Naive thymus-derived CD4-positive, alpha-beta T cell (primary cell): Measurements from ENCODE around the gene PXDN. TPM values are rescaled to one million over a fixed set of nuclear protein-coding genes. Genes with fewer than 3 reads are reported as not detected.
A peak's percentile ranks its signal among the peaks of the same experiment; 100 is the strongest.
"Not testable (repeated sequence)": the region's sequence is repeated elsewhere in the genome, so short reads cannot be mapped to it uniquely, and the experiment has no call there.

Experiments used
- ATAC-seq: fragments of 150-1000 bp; cut with Tn5 transposase; 2 replicates; pipeline ENCODE4 v1.10.0; 2021; ENCODE audit warnings: mild to moderate bottlenecking, moderate library complexity
- CTCF ChIA-PET: fragments of 350-600 bp; sonication (Branson Sonifier 250); formaldehyde crosslinking; loops from one replicate; lab custom pipeline; 2021; ENCODE audit warnings: antibody characterized with exemption; lab: Charles Lee
- POLR2A ChIA-PET: fragments of 350-600 bp; sonication (Branson Sonifier 250); formaldehyde crosslinking; loops from one replicate; lab custom pipeline; 2021; ENCODE audit warnings: antibody characterized with exemption, inconsistent platforms; lab: Charles Lee
- DNase-seq, 9 donors: peaks; one replicate each; pipeline versions ENCODE4 v3.0.0 to v3.0.0-alpha.2; 2020 to 2022; ENCODE audit warnings: mixed read lengths in 1 of 9
- H3K27ac ChIP-seq: one replicate; pipeline ENCODE4 v1.7.0; 2013; ENCODE audit warnings: mild to moderate bottlenecking, low read depth, low read length, moderate library complexity
- H3K27me3 ChIP-seq, 2 donors: one replicate each; pipeline ENCODE4 v1.7.0; 2013; ENCODE audit warnings: low read length in 2 of 2, mild to moderate bottlenecking in 2 of 2, moderate library complexity in 2 of 2; ENCODE audit not compliant: control insufficient read depth in 2 of 2, insufficient read depth in 2 of 2
- H3K36me3 ChIP-seq, 3 experiments: 1 replicate in 2 of 3; 2 replicates in 1 of 3; pipeline ENCODE4 v1.7.0; 2013; ENCODE audit warnings: low read length in 3 of 3, mild to moderate bottlenecking in 3 of 3, moderate library complexity in 1 of 3; ENCODE audit not compliant: insufficient read depth in 3 of 3, control insufficient read depth in 2 of 3
- H3K4me1 ChIP-seq, 2 donors: one replicate each; pipeline ENCODE4 v1.7.0; 2013; ENCODE audit warnings: low read length in 2 of 2, mild to moderate bottlenecking in 2 of 2, moderate library complexity in 1 of 2; ENCODE audit not compliant: control insufficient read depth in 2 of 2, insufficient read depth in 2 of 2
- H3K4me3 ChIP-seq: 2 replicates; pipeline ENCODE4 v1.7.0; 2013; ENCODE audit warnings: mild to moderate bottlenecking, low read length
- H3K9me3 ChIP-seq, 3 experiments: 1 replicate in 2 of 3; 2 replicates in 1 of 3; pipeline ENCODE4 v1.7.0; 2013; ENCODE audit warnings: low read length in 3 of 3; ENCODE audit not compliant: control insufficient read depth in 2 of 3
- H3K27ac Mint-ChIP-seq, 9 donors: one replicate each; pipeline ENCODE4 v1.8.0; 2020 to 2022; ENCODE audit warnings: mixed read lengths in 9 of 9, mild to moderate bottlenecking in 8 of 9, moderate library complexity in 5 of 9, inconsistent platforms in 2 of 9
- H3K27me3 Mint-ChIP-seq, 5 donors: one replicate each; pipeline ENCODE4 v1.8.0; 2021 to 2022; ENCODE audit warnings: mixed read lengths in 5 of 5, mild to moderate bottlenecking in 1 of 5
- H3K36me3 Mint-ChIP-seq, 5 donors: one replicate each; pipeline ENCODE4 v1.8.0; 2020 to 2022; ENCODE audit warnings: mixed read lengths in 5 of 5, mild to moderate bottlenecking in 3 of 5, inconsistent platforms in 1 of 5
- H3K4me1 Mint-ChIP-seq, 7 donors: one replicate each; pipeline ENCODE4 v1.8.0; 2020 to 2022; ENCODE audit warnings: mixed read lengths in 7 of 7, mild to moderate bottlenecking in 3 of 7, inconsistent platforms in 1 of 7
- H3K4me3 Mint-ChIP-seq, 10 donors: one replicate each; pipeline ENCODE4 v1.8.0; 2020 to 2022; ENCODE audit warnings: mild to moderate bottlenecking in 10 of 10, mixed read lengths in 10 of 10, moderate library complexity in 6 of 10, inconsistent platforms in 2 of 10
- H3K9me3 Mint-ChIP-seq, 11 donors: one replicate each; pipeline ENCODE4 v1.8.0; 2020 to 2022; ENCODE audit warnings: mixed read lengths in 11 of 11, mild to moderate bottlenecking in 4 of 11, inconsistent platforms in 1 of 11, moderate library complexity in 1 of 11
- intact Hi-C, 2 donors: fragments of 100-400 bp; cut with micrococcal nuclease; formaldehyde crosslinking; loops; one replicate each; pipeline ENCODE4 v1.15.1; 2023
- polyA plus RNA-seq, 2 donors: library from polyadenylated mRNA; unstranded; fragments of 300-500 nt; fragmentation: Illumina TruSeq; gene quantifications; one replicate each; pipeline ENCODE4 v1.2.3, GENCODE V29; 2021
- total RNA-seq, 6 experiments: library from RNA in 5 of 6; stranded (reverse) in 5 of 6; gene quantifications; 1 replicate in 5 of 6; 2 replicates in 1 of 6; pipeline ENCODE4 v1.2.3 and lab custom pipeline; 2021 to 2026

PXDN gene
- total and polyA plus RNA-seq, 7 experiments from 2014 or later, result 0.47 to 3.1 (median 1.00) TPM; not detected in 3

GRCh38 chr2:1707771-1708418 is 36.4 kb downstream of the PXDN start:
- Histone ChIP-seq H3K4me3 (no peak overlapping the region), H3K9me3 (no peaks in the 10 kb centered on the region), H3K27ac (no peak overlapping the region), H3K27me3 (no peaks in the 10 kb centered on the region), H3K4me1 (no peaks in the 10 kb centered on the region), H3K36me3 (no peaks in the 10 kb centered on the region)
- ATAC-seq (peak; percentile 51), DNase-seq (no peak)
- CTCF ChIA-PET, result no interaction called here
- H3K27ac Mint-ChIP-seq, result no peak overlapping the region
- no peaks in the 10 kb centered on the region for H3K9me3 Mint-ChIP-seq
- intact Hi-C loops, result no loop called here
- peak overlapping the region in 2 of 10 donors; percentile 4 to 23 for H3K4me3 Mint-ChIP-seq
- POLR2A ChIA-PET, result no interaction called here
- H3K4me1 Mint-ChIP-seq, result peaks cover 0 to 6% (median 0%) of the 10 kb centered on the region in 7 donors
- H3K27me3 Mint-ChIP-seq, result peaks cover 0 to 16% (median 7%) of the 10 kb centered on the region in 5 donors
- no peaks in the 10 kb centered on the region for H3K36me3 Mint-ChIP-seq

- not testable (repeated sequence) for H3K27ac Mint-ChIP-seq
Measured at GRCh38 chr2:1706089-1706841, 38.0 kb downstream of the PXDN start.

GRCh38 chr2:1705557-1706076 is 38.7 kb downstream of the PXDN start:
- no peak overlapping the region for H3K4me3 ChIP-seq
- no peaks in the 10 kb centered on the region for H3K4me1 ChIP-seq
- H3K36me3 Mint-ChIP-seq, result no peaks in the 10 kb centered on the region
- CTCF ChIA-PET, result no interaction called here
- ATAC-seq (peak; percentile 19), DNase-seq (no peak)
- no peak overlapping the region for H3K4me3 Mint-ChIP-seq
- no peak overlapping the region for H3K27ac Mint-ChIP-seq
- intact Hi-C loops, result no loop called here
- H3K4me1 Mint-ChIP-seq, result peaks cover 0 to 6% (median 0%) of the 10 kb centered on the region in 7 donors
- H3K9me3 Mint-ChIP-seq, result no peaks in the 10 kb centered on the region
- no peaks in the 10 kb centered on the region for H3K9me3 ChIP-seq
- no peak overlapping the region for H3K27ac ChIP-seq
- no peaks in the 10 kb centered on the region for H3K27me3 ChIP-seq
- POLR2A ChIA-PET, result no interaction called here
- peaks cover 0 to 5% (median 3%) of the 10 kb centered on the region in 5 donors for H3K27me3 Mint-ChIP-seq
- H3K36me3 ChIP-seq, result no peaks in the 10 kb centered on the region

More at GRCh38 chr2:1706089-1706841, 38.0 kb downstream of the PXDN start:
- H3K36me3 Mint-ChIP-seq, H3K4me1 ChIP-seq, POLR2A ChIA-PET, H3K9me3 Mint-ChIP-seq, ATAC-seq, H3K9me3 ChIP-seq, H3K4me1 Mint-ChIP-seq, H3K4me3 Mint-ChIP-seq, H3K27ac ChIP-seq, H3K27me3 Mint-ChIP-seq, H3K27me3 ChIP-seq, H3K36me3 ChIP-seq, intact Hi-C loops, H3K4me3 ChIP-seq, DNase-seq: not testable (repeated sequence)
- CTCF ChIA-PET, result interaction anchor here (0.7 kb wide), 1 partner anchor 11 kb away, joined by 5 read pairs; no protein-coding TSS in a partner anchor

- intact Hi-C loops, result no loop called here
- Histone ChIP-seq H3K27ac (no peak overlapping the region), H3K36me3 (no peaks in the 10 kb centered on the region), H3K9me3 (no peaks in the 10 kb centered on the region), H3K4me3 (no peak overlapping the region), H3K27me3 (no peaks in the 10 kb centered on the region), H3K4me1 (no peaks in the 10 kb centered on the region)
- H3K36me3 Mint-ChIP-seq, result no peaks in the 10 kb centered on the region
- ChIA-PET POLR2A (no interaction called here), CTCF (no interaction called here)
- H3K4me1 Mint-ChIP-seq, result peaks cover 0 to 6% (median 0%) of the 10 kb centered on the region in 7 donors
- H3K27ac Mint-ChIP-seq, result no peak overlapping the region
- ATAC-seq (peak; percentile 30), DNase-seq (no peak)
- no peak overlapping the region for H3K4me3 Mint-ChIP-seq
- peaks cover 0 to 5% (median 3%) of the 10 kb centered on the region in 5 donors for H3K27me3 Mint-ChIP-seq
- H3K9me3 Mint-ChIP-seq, result no peaks in the 10 kb centered on the region
Measured at GRCh38 chr2:1704631-1705556, 39.4 kb downstream of the PXDN start.

GRCh38 chr2:1702186-1702565 is 42.1 kb downstream of the PXDN start:
- no peaks in the 10 kb centered on the region for H3K9me3 ChIP-seq
- no peaks in the 10 kb centered on the region for H3K4me1 ChIP-seq
- H3K4me3 Mint-ChIP-seq, result no peak overlapping the region
- no peak for DNase-seq
- no peaks in the 10 kb centered on the region for H3K36me3 ChIP-seq
- POLR2A ChIA-PET, result no interaction called here
- ATAC-seq, result no peak
- intact Hi-C loops, result no loop called here
- H3K27me3 ChIP-seq, result no peaks in the 10 kb centered on the region
- peaks cover 0 to 6% (median 0%) of the 10 kb centered on the region in 11 donors for H3K9me3 Mint-ChIP-seq
- peaks cover 0 to 5% (median 0%) of the 10 kb centered on the region in 5 donors for H3K27me3 Mint-ChIP-seq
- CTCF ChIA-PET, result no interaction called here
- no peak overlapping the region for H3K27ac Mint-ChIP-seq
- H3K36me3 Mint-ChIP-seq, result no peaks in the 10 kb centered on the region
- no peak overlapping the region for H3K27ac ChIP-seq
- no peak overlapping the region for H3K4me3 ChIP-seq
- peaks cover 0 to under 1% (median 0%) of the 10 kb centered on the region in 7 donors for H3K4me1 Mint-ChIP-seq

- intact Hi-C loops, result no loop called here
- H3K27me3 ChIP-seq, result no peaks in the 10 kb centered on the region
- ChIA-PET CTCF (no interaction called here), POLR2A (no interaction called here)
- Mint-ChIP-seq H3K27me3 (peaks cover 0 to 5% (median 0%) of the 10 kb centered on the region in 5 donors), H3K9me3 (peaks cover 0 to 11% (median under 1%) of the 10 kb centered on the region in 11 donors), H3K4me3 (no peak overlapping the region), H3K36me3 (no peaks in the 10 kb centered on the region), H3K27ac (no peak overlapping the region), H3K4me1 (no peaks in the 10 kb centered on the region)
- no peak overlapping the region for H3K27ac ChIP-seq
- DNase-seq, result no peak
- peak; percentile 8 for ATAC-seq
- H3K36me3 ChIP-seq, result no peaks in the 10 kb centered on the region
- no peak overlapping the region for H3K4me3 ChIP-seq
- H3K4me1 ChIP-seq, result no peaks in the 10 kb centered on the region
- H3K9me3 ChIP-seq, result peaks cover 0 to 4% (median 0%) of the 10 kb centered on the region in 3 experiments
Measured at GRCh38 chr2:1701556-1702185, 42.6 kb downstream of the PXDN start.
